NCI-H748 (cell line): ENCODE results near the gene NELFE.
A peak's percentile ranks its signal among the peaks of the same experiment; 100 is the strongest.
"Not testable (repeated sequence)": the region's sequence is repeated elsewhere in the genome, so short reads cannot be mapped to it uniquely, and the experiment has no call there.

Source experiments
- DNase-seq: peaks from one replicate; lab custom pipeline; 2025; ENCODE audit not compliant: unreplicated experiment; lab: John Stamatoyannopoulos, UW

NELFE gene

GRCh38 chr6:31952140-31952805, 6.5 kb downstream of the NELFE start:
- DNase-seq = peak; percentile 47

- no peak for DNase-seq
Observed at GRCh38 chr6:31949926-31950548, 8.7 kb downstream of the NELFE start.

- no peak for DNase-seq
Observed at GRCh38 chr6:31948753-31949413, 9.9 kb downstream of the NELFE start.

GRCh38 chr6:31948306-31948705, 10.5 kb downstream of the NELFE start:
- no peak for DNase-seq

- no peak for DNase-seq
Observed at GRCh38 chr6:31947864-31948263, 10.9 kb downstream of the NELFE start.

- no peak for DNase-seq
Observed at GRCh38 chr6:31947070-31947675, 11.6 kb downstream of the NELFE start.

GRCh38 chr6:31946370-31946885, 12.3 kb downstream of the NELFE start:
- no peak for DNase-seq

- no peak for DNase-seq
Observed at GRCh38 chr6:31945507-31946369, 13.0 kb downstream of the NELFE start, which contains the start of gene CFB. Gene CFB (plus strand): TSS chr6:31946095. CDS start chr6:31946222, 127 bp downstream.

GRCh38 chr6:31945154-31945506, 13.6 kb downstream of the NELFE start:
- DNase-seq = no peak

- DNase-seq = no peak
Observed at GRCh38 chr6:31943742-31944141, 15.0 kb downstream of the NELFE start.

GRCh38 chr6:31940256-31940664, 18.5 kb downstream of the NELFE start:
- DNase-seq = no peak

- DNase-seq = no peak
Observed at GRCh38 chr6:31935823-31936222, 22.9 kb downstream of the NELFE start.

- no peak for DNase-seq
Observed at GRCh38 chr6:31935021-31935420, 23.8 kb downstream of the NELFE start.

GRCh38 chr6:31933537-31933936, 25.2 kb downstream of the NELFE start:
- DNase-seq = no peak

- not testable (repeated sequence) for DNase-seq
Observed at GRCh38 chr6:31932137-31932536, 26.6 kb downstream of the NELFE start.

- DNase-seq = no peak
Observed at GRCh38 chr6:31930962-31931361, 27.8 kb downstream of the NELFE start.

GRCh38 chr6:31928672-31928939, 30.2 kb downstream of the NELFE start:
- DNase-seq = no peak

GRCh38 chr6:31927863-31928671, 30.7 kb downstream of the NELFE start:
- no peak for DNase-seq

GRCh38 chr6:31927242-31927862, 31.4 kb downstream of the NELFE start, which contains the start of gene C2:
Gene C2 (plus strand): TSS chr6:31927717. CDS start chr6:31927753, 36 bp downstream.
- no peak for DNase-seq

- DNase-seq = peak; percentile 41
Observed at GRCh38 chr6:31922942-31923341, 35.8 kb downstream of the NELFE start.
